SK-N-SH (cell line): ENCODE results near the gene PFDN1. TPM values are rescaled to one million over a fixed set of nuclear protein-coding genes. Genes with fewer than 3 reads are reported as not detected.

Experiments used
- CTCF ChIA-PET: fragments of 300-600, 350-600 bp; formaldehyde crosslinking; extraction: SDS; loops from one replicate; lab custom pipeline; 2021; lab: Yijun Ruan, JAX
- POLR2A ChIA-PET: fragments of 350-600 bp; sonication (Branson Sonifier 250); formaldehyde crosslinking; extraction: SDS; loops from one replicate; lab custom pipeline; 2020; ENCODE audit warnings: antibody characterized with exemption, inconsistent platforms; lab: Yijun Ruan, JAX
- DNase-seq: peaks from one replicate; pipeline ENCODE4 v3.0.0; 2012
- H2AFZ ChIP-seq: fragments of 200-600 bp; sonication (generic); 2 replicates; pipeline ENCODE4 v1.8.1; 2016; ENCODE audit warnings: antibody characterized with exemption, mild to moderate bottlenecking, low read depth
- H3F3A ChIP-seq: fragments of 200-600 bp; sonication (generic); replicated peaks from 2 replicates; pipeline ENCODE3; 2016; ENCODE audit warnings: antibody characterized with exemption, mild to moderate bottlenecking; ENCODE audit not compliant: insufficient read depth
- H3K27ac ChIP-seq, 2 experiments: fragments of 200-500 bp in 1 of 2; fragments of 200-600 bp in 1 of 2; sonication (Bioruptor generic) in 1 of 2; sonication (generic), shearing (Covaris generic) in 1 of 2; 2 replicates each; pipeline versions ENCODE4 v1.5.1 to v1.6.1; 2014 to 2016; ENCODE audit warnings: low read depth in 2 of 2, inconsistent platforms in 1 of 2, low read length in 1 of 2, mild to moderate bottlenecking in 1 of 2, mixed read lengths in 1 of 2
- H3K27me3 ChIP-seq: fragments of 200-600 bp; sonication (generic), shearing (Covaris generic); 2 replicates; pipeline ENCODE4 v1.6.1; 2016; ENCODE audit warnings: mixed run types; ENCODE audit not compliant: insufficient read depth
- H3K36me3 ChIP-seq, 2 experiments: fragments of 200-500 bp in 1 of 2; fragments of 200-600 bp in 1 of 2; sonication (Bioruptor generic) in 1 of 2; sonication (generic) in 1 of 2; replicated peaks in 1 of 2; 2 replicates each; pipeline versions ENCODE3 to v1.5.1; 2014 to 2016; ENCODE audit warnings: low read length in 1 of 2, mild to moderate bottlenecking in 1 of 2; ENCODE audit not compliant: insufficient read depth in 2 of 2, control insufficient read depth in 1 of 2
- H3K4me1 ChIP-seq, 2 experiments: fragments of 200-500 bp in 1 of 2; fragments of 200-600 bp in 1 of 2; sonication (Bioruptor generic) in 1 of 2; sonication (generic), shearing (Covaris generic) in 1 of 2; 2 replicates each; pipeline versions ENCODE4 v1.5.1 to v1.6.1; 2014 to 2016; ENCODE audit warnings: low read depth in 1 of 2, low read length in 1 of 2, mixed run types in 1 of 2; ENCODE audit not compliant: insufficient read depth in 2 of 2, control insufficient read depth in 1 of 2
- H3K4me2 ChIP-seq: fragments of 200-600 bp; sonication (generic), shearing (Covaris generic); 2 replicates; pipeline ENCODE4 v1.6.1; 2017; ENCODE audit warnings: mixed run types
- H3K4me3 ChIP-seq, 2 experiments: fragments of 200-500 bp in 1 of 2; fragments of 200-600 bp in 1 of 2; sonication (Bioruptor generic) in 1 of 2; sonication (generic), shearing (Covaris generic) in 1 of 2; 2 replicates each; pipeline versions ENCODE4 v1.5.1 to v1.8.1; 2014 to 2016; ENCODE audit warnings: low read depth in 2 of 2, inconsistent platforms in 1 of 2, low read length in 1 of 2, mild to moderate bottlenecking in 1 of 2, mixed read lengths in 1 of 2, moderate library complexity in 1 of 2
- H3K79me2 ChIP-seq: fragments of 200-600 bp; sonication (generic); 2 replicates; pipeline ENCODE4 v1.8.1; 2017; ENCODE audit warnings: mild to moderate bottlenecking; ENCODE audit not compliant: insufficient read depth
- H3K9ac ChIP-seq: fragments of 200-600 bp; sonication (generic); 2 replicates; pipeline ENCODE4 v1.6.1; 2017; ENCODE audit warnings: mixed run types
- H3K9me2 ChIP-seq: fragments of 200-600 bp; sonication (generic); 2 replicates; pipeline ENCODE4 v1.6.1; 2017; ENCODE audit warnings: mixed run types
- H3K9me3 ChIP-seq: fragments of 200-600 bp; sonication (generic); 2 replicates; pipeline ENCODE4 v1.6.1; 2017; ENCODE audit warnings: mixed run types, mild to moderate bottlenecking, moderate library complexity
- H4K20me1 ChIP-seq: fragments of 200-600 bp; sonication (generic); 2 replicates; pipeline ENCODE4 v1.6.1; 2017; ENCODE audit warnings: mild to moderate bottlenecking, mixed run types; ENCODE audit not compliant: insufficient read depth
- CHD2 ChIP-seq: fragments of 150-350 bp; IDR thresholded peaks from 2 replicates; pipeline ENCODE4 v1.6.1; 2018; ENCODE audit warnings: low read length; ENCODE audit not compliant: partially characterized antibody
- CTCF ChIP-seq: fragments of 200-600 bp; sonication (generic); IDR thresholded peaks from 2 replicates; pipeline ENCODE4 v1.6.1; 2017; ENCODE audit warnings: antibody characterized with exemption, mild to moderate bottlenecking, moderate library complexity
- ELF1 ChIP-seq: IDR thresholded peaks from 2 replicates; pipeline ENCODE4 v1.4.0; 2012
- EP300 ChIP-seq, 2 experiments: IDR thresholded peaks; 2 replicates each; pipeline versions ENCODE4 v1.4.0 to v1.6.1; 2012; ENCODE audit warnings: borderline replicate concordance in 1 of 2, low read depth in 1 of 2, low read length in 1 of 2
- FOXJ3 ChIP-seq: sonication (generic); formaldehyde crosslinking; IDR thresholded peaks from 2 replicates; pipeline ENCODE4 v1.5.1; 2020; ENCODE audit warnings: mild to moderate bottlenecking, missing genetic modification reagents
- GATA2 ChIP-seq: sonication (generic); formaldehyde crosslinking; IDR thresholded peaks from 2 replicates; pipeline ENCODE4 v1.5.0; 2020; ENCODE audit warnings: mild to moderate bottlenecking, missing genetic modification reagents
- JUND ChIP-seq: IDR thresholded peaks from 2 replicates; pipeline ENCODE4 v1.4.0; 2012
- MXI1 ChIP-seq: IDR thresholded peaks from 2 replicates; pipeline ENCODE4 v1.6.1; 2012; ENCODE audit warnings: mild to moderate bottlenecking, low read depth, low read length, improper control_type of control experiment
- NRF1 ChIP-seq: IDR thresholded peaks from 2 replicates; pipeline ENCODE4 v1.6.1; 2012; ENCODE audit warnings: low read depth, mild to moderate bottlenecking, low read length
- PBX3 ChIP-seq: IDR thresholded peaks from 2 replicates; pipeline ENCODE4; 2012
- POLR2AphosphoS5 ChIP-seq: IDR thresholded peaks from 2 replicates; pipeline ENCODE4 v1.6.1; 2012; ENCODE audit warnings: low read depth, low read length
- RAD21 ChIP-seq: IDR thresholded peaks from 2 replicates; pipeline ENCODE4 v1.6.1; 2012; ENCODE audit warnings: mild to moderate bottlenecking, low read length
- REST ChIP-seq: IDR thresholded peaks from 2 replicates; pipeline ENCODE4 v1.6.1; 2012; ENCODE audit warnings: mild to moderate bottlenecking, low read depth, low read length, moderate library complexity
- RFX5 ChIP-seq: IDR thresholded peaks from 2 replicates; pipeline ENCODE4 v1.6.1; 2012; ENCODE audit warnings: mild to moderate bottlenecking, improper control_type of control experiment, low read length
- RXRA ChIP-seq: IDR thresholded peaks from 2 replicates; pipeline ENCODE4 v1.4.0; 2012; ENCODE audit warnings: low read depth, mild to moderate bottlenecking, borderline replicate concordance
- SIN3A ChIP-seq: IDR thresholded peaks from 2 replicates; pipeline ENCODE4 v1.6.1; 2012; ENCODE audit warnings: low read depth, mild to moderate bottlenecking, low read length, moderate library complexity, borderline replicate concordance
- SMC3 ChIP-seq: IDR thresholded peaks from 2 replicates; pipeline ENCODE4 v1.6.1; 2012; ENCODE audit warnings: low read depth, low read length, improper control_type of control experiment
- TAF1 ChIP-seq: IDR thresholded peaks from 2 replicates; pipeline ENCODE4 v1.6.1; 2012; ENCODE audit warnings: low read depth, mild to moderate bottlenecking, low read length, moderate library complexity, borderline replicate concordance
- TCF12 ChIP-seq: IDR thresholded peaks from 2 replicates; pipeline ENCODE4 v1.4.0; 2012
- TEAD4 ChIP-seq: IDR thresholded peaks from 2 replicates; pipeline ENCODE4 v1.4.0; 2012; ENCODE audit warnings: mild to moderate bottlenecking, borderline replicate concordance; ENCODE audit not compliant: insufficient read depth
- YY1 ChIP-seq: IDR thresholded peaks from 2 replicates; pipeline ENCODE4 v1.4.0; 2012; ENCODE audit warnings: low read depth, mild to moderate bottlenecking
- WGBS: methylation state at CpG from one replicate; pipeline ENCODE4 v1.1.6; 2017; ENCODE audit warnings: low lambda C conversion rate; 5-methylcytosine and 5-hydroxymethylcytosine counted together
- polyA plus RNA-seq, 3 experiments: library from polyadenylated mRNA; depleted of rRNA; stranded (reverse); fragments of >200 nt; gene quantifications; 2 replicates each; pipeline ENCODE4 v1.2.3, GENCODE V29; 2012

PFDN1 gene
- polyA plus RNA-seq, 1 of the 3 experiments (the other 2 are of a cell fraction), result 55.2 TPM

GRCh38 chr5:140239939-140240700, 62.8 kb downstream of the PFDN1 start:
- no peaks in the 10 kb centered on the region for H4K20me1 ChIP-seq
- ChIA-PET POLR2A (interaction anchor here (0.8 to 3.5 kb wide), 2 partner anchors 106 to 161 kb away, joined by 4 to 13 read pairs; partner anchors contain the start of genes ANKHD1 and HBEGF), CTCF (interaction anchor here (0.7 to 10.2 kb wide), 23 partner anchors 8 to 327 kb away, joined by 3 to 418 read pairs (median 4); partner anchors contain the start of genes CYSTM1, HBEGF and SLC4A9)
- no peaks in the 10 kb centered on the region for H3K9me2 ChIP-seq
- no peaks in the 10 kb centered on the region for H3K9me3 ChIP-seq
- H3F3A ChIP-seq, result peaks cover 10% of the 10 kb centered on the region
- DNase-seq, result peak; percentile 67
- H3K27ac ChIP-seq, result no peak overlapping the region
- H3K4me2 ChIP-seq, result no peak overlapping the region
- TF ChIP-seq GATA2 (CRISPR knock-in tag) (no peak), SMC3 (peak; percentile 68), RAD21 (peak; percentile 65), TEAD4 (no peak), RFX5 (no peak), CTCF (peak; percentile 75), NRF1 (no peak)
- TF ChIP-seq, all 33 proteins: peak for 3
- peaks cover 3 to 4% of the 10 kb centered on the region in 2 experiments for H3K36me3 ChIP-seq
- H3K9ac ChIP-seq, result no peak overlapping the region
- H3K4me3 ChIP-seq, result no peak overlapping the region; a peak in 1 of 4 replicates
- peaks cover 4% of the 10 kb centered on the region; the same call in 1 of the 2 replicates for H3K79me2 ChIP-seq
- H3K4me1 ChIP-seq, result peaks cover 23 to 37% of the 10 kb centered on the region in 2 experiments
- no peak overlapping the region for H2AFZ ChIP-seq
- 67% methylated on average over 8 of the region's 11 CpGs for WGBS
- no peaks in the 10 kb centered on the region for H3K27me3 ChIP-seq

DNA sequence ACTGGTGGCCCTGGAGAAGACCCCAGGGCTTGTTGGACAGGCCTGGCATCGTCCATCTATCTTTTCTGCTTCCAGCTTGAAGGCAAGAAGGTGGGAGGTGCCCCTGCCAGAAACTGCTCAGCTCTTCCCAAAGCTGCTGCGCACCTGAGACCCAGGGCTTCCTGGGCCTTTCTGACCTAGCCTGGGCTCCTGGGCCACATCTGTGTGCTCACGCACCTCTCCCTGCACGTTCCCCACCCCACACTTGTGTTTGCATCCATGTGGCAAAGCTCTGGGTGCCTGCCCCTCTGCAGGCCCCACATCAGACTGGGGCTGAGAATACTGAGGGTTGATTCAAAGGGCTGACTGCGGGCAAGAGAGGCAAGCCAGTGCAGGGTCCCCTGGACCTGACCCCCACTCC, 63.4 kb downstream of the PFDN1 start:
- H3K4me1 ChIP-seq, result peaks cover 18 to 33% of the 10 kb centered on the region in 2 experiments
- POLR2A ChIA-PET, result interaction anchor here (0.8 to 3.5 kb wide), 2 partner anchors 106 to 162 kb away, joined by 4 to 13 read pairs; partner anchors contain the start of genes ANKHD1 and HBEGF
- CTCF ChIA-PET, result interaction anchor here (0.7 to 10.2 kb wide), 22 partner anchors 9 to 327 kb away, joined by 3 to 418 read pairs (median 4); partner anchors contain the start of genes CYSTM1, HBEGF and SLC4A9
- TF ChIP-seq SIN3A, result no peak
- TF ChIP-seq MXI1, result no peak
- TF ChIP-seq EP300 (IDR thresholded peaks at IDR 0.05; ENCODE audit: borderline replicate concordance in 1 of 2, low read depth in 1 of 2, low read length in 1 of 2), result no peak
- no peak for TF ChIP-seq ELF1
- no peak for TF ChIP-seq TAF1
- no peak for TF ChIP-seq PBX3
- TF ChIP-seq FOXJ3 (CRISPR knock-in tag), result no peak
- TF ChIP-seq YY1, result no peak
- no peak for TF ChIP-seq GATA2 (CRISPR knock-in tag)
- TF ChIP-seq TCF12, result no peak
- no peak for TF ChIP-seq JUND
- no peak for TF ChIP-seq RXRA
- no peak for TF ChIP-seq REST
- no peak for TF ChIP-seq CHD2
- no peak for TF ChIP-seq POLR2AphosphoS5

More for the DNA sequence above, 63.4 kb downstream of the PFDN1 start:
- no peak overlapping the region for H3K4me2 ChIP-seq
- no peak overlapping the region for H3K27ac ChIP-seq
- H3K9me2 ChIP-seq, result no peaks in the 10 kb centered on the region
- peaks cover 4% of the 10 kb centered on the region; the same call in 1 of the 2 replicates for H3K79me2 ChIP-seq
- H3K9ac ChIP-seq, result no peak overlapping the region
- no peaks in the 10 kb centered on the region for H3K9me3 ChIP-seq
- H3F3A ChIP-seq, result peaks cover 6% of the 10 kb centered on the region
- H2AFZ ChIP-seq, result no peak overlapping the region
- no peak overlapping the region; a peak in 1 of 4 replicates for H3K4me3 ChIP-seq
- no peaks in the 10 kb centered on the region for H3K36me3 ChIP-seq
- no peaks in the 10 kb centered on the region for H4K20me1 ChIP-seq
- no peaks in the 10 kb centered on the region for H3K27me3 ChIP-seq
- DNase-seq, result no peak
- 94% methylated on average over 4 of the region's 5 CpGs for WGBS
